ENCODE measurements around the gene NYAP2.

NYAP2 gene

DNA sequence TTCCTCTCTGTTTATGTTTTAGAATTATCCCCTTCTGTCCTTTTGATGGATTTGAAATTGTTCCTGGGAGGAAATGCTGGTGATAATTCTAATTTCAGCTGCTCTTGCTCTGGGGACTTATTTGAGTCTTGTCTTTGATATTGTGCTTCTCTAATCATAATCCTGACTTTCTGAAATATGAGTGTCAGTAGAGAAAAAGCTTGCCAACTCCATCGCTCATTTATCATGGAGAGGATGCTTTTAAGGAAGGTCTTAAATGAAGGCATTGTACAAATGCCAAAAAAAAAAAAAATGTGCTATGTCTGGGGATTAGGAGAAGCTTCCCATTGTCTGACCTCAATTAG lies 159.5 kb downstream of the NYAP2 start:
- TF ChIP-seq, protein P1, sequence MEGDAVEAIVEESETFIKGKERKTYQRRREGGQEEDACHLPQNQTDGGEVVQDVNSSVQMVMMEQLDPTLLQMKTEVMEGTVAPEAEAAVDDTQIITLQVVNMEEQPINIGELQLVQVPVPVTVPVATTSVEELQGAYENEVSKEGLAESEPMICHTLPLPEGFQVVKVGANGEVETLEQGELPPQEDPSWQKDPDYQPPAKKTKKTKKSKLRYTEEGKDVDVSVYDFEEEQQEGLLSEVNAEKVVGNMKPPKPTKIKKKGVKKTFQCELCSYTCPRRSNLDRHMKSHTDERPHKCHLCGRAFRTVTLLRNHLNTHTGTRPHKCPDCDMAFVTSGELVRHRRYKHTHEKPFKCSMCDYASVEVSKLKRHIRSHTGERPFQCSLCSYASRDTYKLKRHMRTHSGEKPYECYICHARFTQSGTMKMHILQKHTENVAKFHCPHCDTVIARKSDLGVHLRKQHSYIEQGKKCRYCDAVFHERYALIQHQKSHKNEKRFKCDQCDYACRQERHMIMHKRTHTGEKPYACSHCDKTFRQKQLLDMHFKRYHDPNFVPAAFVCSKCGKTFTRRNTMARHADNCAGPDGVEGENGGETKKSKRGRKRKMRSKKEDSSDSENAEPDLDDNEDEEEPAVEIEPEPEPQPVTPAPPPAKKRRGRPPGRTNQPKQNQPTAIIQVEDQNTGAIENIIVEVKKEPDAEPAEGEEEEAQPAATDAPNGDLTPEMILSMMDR (IDR thresholded peaks at IDR 0.05; ENCODE audit: control insufficient read depth, extremely low read depth, insufficient read depth) = no peak
- no peak overlapping the region for H3K4me3 ChIP-seq (ENCODE audit: low read depth, low read length)
- no peak for DNase-seq (ENCODE audit: low read depth)

DNA sequence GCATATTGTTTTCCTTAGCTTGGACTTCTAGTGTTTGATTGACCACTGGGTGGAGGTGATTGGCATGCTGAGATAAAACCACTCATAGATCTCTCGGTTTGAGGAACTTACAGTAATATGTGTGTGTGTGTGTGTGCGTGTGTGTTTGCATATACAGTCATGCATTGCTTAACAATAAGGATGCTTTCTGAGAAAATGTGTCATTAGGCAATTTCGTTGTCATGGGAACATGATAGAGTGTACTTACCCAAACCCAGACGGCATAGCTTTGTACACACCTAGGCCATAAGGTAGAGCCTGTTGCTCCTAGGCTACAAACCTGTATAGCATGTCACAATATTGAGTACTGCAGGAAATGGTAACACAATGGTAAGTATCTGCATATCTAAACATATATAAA lies 167.3 kb downstream of the NYAP2 start:
- TF ChIP-seq, protein P1 (IDR thresholded peaks at IDR 0.05; ENCODE audit: control insufficient read depth, extremely low read depth, insufficient read depth) = no peak
- no peak overlapping the region for H3K4me3 ChIP-seq (ENCODE audit: low read depth, low read length)
- no peak for DNase-seq (ENCODE audit: low read depth)

DNA sequence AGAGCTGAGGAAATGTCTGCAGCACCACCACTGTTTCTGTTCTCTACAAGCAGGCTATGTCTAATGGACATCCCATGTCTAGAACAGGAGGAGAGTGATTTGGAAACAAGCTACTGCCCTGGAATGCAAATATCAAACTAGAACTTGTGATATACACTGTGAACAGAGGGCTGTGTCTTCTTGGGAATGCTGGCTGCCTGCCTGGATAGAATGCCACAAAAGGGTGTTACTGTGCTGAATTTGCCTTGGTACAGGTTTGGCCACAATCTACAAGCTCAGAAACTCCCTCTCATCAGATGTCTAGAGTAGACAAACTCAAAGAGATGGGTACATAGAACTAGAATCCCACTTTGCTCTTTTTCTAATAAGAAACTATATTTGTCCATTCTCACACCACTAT lies 170.5 kb downstream of the NYAP2 start:
- DNase-seq (ENCODE audit: low read depth) = no peak
- TF ChIP-seq, protein P1 (IDR thresholded peaks at IDR 0.05; ENCODE audit: control insufficient read depth, extremely low read depth, insufficient read depth) = no peak
- H3K4me3 ChIP-seq (ENCODE audit: low read depth, low read length) = no peak overlapping the region

DNA sequence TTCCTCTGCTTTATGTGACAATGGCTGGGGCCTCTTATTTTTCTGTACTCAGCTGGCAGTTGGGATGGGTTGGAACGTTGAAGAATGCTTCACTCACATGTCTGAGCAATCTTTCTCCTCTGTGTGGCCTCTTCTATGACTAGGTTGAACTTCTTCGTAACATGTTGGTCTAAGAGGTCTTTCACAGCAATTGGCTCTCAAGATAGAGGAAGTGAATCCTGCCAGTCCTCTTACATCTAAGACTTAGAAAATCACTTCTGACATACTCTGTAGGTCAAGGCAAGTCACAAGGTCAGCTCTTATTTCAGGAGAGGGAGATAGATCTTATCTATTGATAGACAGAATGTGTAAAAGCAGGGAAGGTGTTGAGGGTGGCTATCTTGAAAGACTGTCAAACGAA lies 174.1 kb downstream of the NYAP2 start:
- TF ChIP-seq, protein P1 (IDR thresholded peaks at IDR 0.05; ENCODE audit: control insufficient read depth, extremely low read depth, insufficient read depth) = no peak
- DNase-seq (ENCODE audit: low read depth) = no peak
- H3K4me3 ChIP-seq (ENCODE audit: low read depth, low read length) = no peak overlapping the region

DNA sequence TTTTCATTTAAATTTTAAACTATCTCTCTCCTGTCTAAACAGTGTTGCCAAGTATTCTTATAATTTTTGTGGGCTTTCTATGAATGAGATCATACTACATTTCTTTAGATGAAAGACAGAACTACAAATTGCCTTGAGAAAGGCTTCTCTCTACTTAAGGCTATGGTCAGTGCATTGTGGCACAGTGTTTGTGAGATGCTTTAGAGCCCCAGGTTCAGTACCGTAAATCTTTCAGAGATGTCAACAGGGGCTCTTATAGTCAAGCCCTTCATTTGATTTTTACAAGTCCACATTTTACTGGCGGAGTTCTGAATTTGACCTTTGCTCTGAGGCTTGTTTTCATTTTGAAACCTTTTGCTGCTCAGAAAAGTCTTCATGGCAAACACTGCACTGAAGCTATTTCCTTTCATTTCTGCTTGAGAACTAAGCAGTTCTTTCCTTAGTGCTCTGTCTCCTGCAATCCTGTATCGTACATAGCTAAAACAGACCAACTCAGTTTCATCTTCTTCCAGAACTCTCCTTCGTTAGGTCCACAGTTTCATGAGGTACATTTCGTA lies 175.2 kb downstream of the NYAP2 start:
- no peak overlapping the region for H3K4me3 ChIP-seq (ENCODE audit: low read depth, low read length)
- DNase-seq (ENCODE audit: low read depth) = no peak
- TF ChIP-seq, protein P1 (IDR thresholded peaks at IDR 0.05; ENCODE audit: control insufficient read depth, extremely low read depth, insufficient read depth) = no peak

DNA sequence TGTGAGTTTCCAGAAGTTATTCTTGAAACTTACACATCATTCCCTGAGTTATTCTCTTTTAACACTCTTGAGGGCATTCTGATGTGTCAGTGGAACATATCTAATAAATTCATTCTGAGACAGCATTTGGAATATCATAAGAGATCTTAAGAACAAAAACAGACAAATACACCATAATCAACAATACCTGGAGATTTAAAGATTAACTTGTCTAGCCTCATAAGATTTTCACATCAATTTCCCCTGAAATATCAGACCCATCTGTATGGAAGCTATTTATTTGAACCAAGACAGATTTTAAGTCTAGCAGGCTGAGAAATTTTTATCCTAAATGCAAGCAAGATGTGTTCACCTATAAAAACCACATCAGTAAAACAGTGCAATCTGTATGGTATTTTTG lies 181.6 kb downstream of the NYAP2 start:
- H3K4me3 ChIP-seq (ENCODE audit: low read depth, low read length) = no peak overlapping the region

DNA sequence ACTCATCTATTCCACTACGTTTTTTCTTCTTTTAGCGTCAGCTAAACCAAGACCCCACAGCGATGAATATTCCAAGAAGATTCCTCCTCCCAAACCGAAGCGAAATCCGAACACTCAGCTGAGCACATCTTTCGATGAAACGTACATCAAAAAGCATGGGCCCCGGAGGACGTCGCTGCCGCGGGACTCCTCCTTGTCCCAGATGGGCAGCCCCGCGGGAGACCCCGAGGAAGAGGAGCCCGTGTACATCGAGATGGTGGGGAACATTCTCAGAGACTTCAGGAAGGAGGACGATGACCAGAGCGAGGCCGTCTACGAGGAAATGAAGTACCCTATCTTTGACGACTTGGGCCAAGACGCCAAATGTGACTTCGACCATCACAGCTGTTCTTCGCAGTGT lies 182.4 kb downstream of the NYAP2 start:
- no peak overlapping the region for H3K4me3 ChIP-seq (ENCODE audit: low read depth, low read length)
- TF ChIP-seq, protein P1 (IDR thresholded peaks at IDR 0.05; ENCODE audit: control insufficient read depth, extremely low read depth, insufficient read depth) = no peak
- DNase-seq (ENCODE audit: low read depth) = no peak

More for the DNA sequence above, 181.6 kb downstream of the NYAP2 start:
- no peak for DNase-seq (ENCODE audit: low read depth)
- TF ChIP-seq, protein P1 (IDR thresholded peaks at IDR 0.05; ENCODE audit: control insufficient read depth, extremely low read depth, insufficient read depth) = no peak
